Measurements from ENCODE around the gene ROMO1. TPM values are rescaled to one million over a fixed set of nuclear protein-coding genes. Genes with fewer than 3 reads are reported as not detected.

ROMO1 gene
- total and polyA plus RNA-seq, 2 of the 8 experiments (the other 6 are each of a cell fraction or from before 2014, with no cell fraction given), result 164 to 702 TPM

GRCh38 chr20:35739294-35740163, 40.3 kb downstream of the ROMO1 start:
- no peak for DNase-seq (ENCODE audit: low read depth in 1 of 2, low spot score in 2 of 2)
- TF ChIP-seq POLR2AphosphoS5 (IDR thresholded peaks at IDR 0.05; ENCODE audit: low read depth, low read length), result peak; percentile 68; the same call in 1 of the 2 replicates

More at GRCh38 chr20:35739294-35740163, 40.3 kb downstream of the ROMO1 start:
- 95% methylated on average over 7 of the region's 7 CpGs; no CpG with 5 or more reads in 1 of the 2 experiments for WGBS, 2 experiments (ENCODE audit: extremely low coverage in 1 of 2, insufficient coverage in 1 of 2, insufficient read length in 1 of 2, insufficient replicate concordance in 2 of 2, low coverage in 1 of 2, low lambda C conversion rate in 2 of 2, missing lambda C conversion rate in 1 of 2)
- no peaks in the 10 kb centered on the region for H3K79me1 ChIP-seq (ENCODE audit: low read depth, low read length)
- H2BK15ac ChIP-seq (ENCODE audit: low read length), result no peak overlapping the region
- H4K5ac ChIP-seq (ENCODE audit: insufficient read length, low read depth, low read length), result no peak overlapping the region
- peaks cover 22 to 63% (median 54%) of the 10 kb centered on the region in 4 experiments for H3K36me3 ChIP-seq (ENCODE audit: control insufficient read depth in 2 of 4, insufficient read depth in 4 of 4, low read length in 3 of 4)
- FAIRE-seq, result no peak
- H2BK12ac ChIP-seq (ENCODE audit: low read depth, low read length), result no peak overlapping the region
- H4K20me1 ChIP-seq (replicated peaks in 1 of 2; ENCODE audit: control insufficient read depth in 1 of 2, insufficient read depth in 2 of 2, low read length in 2 of 2), result peaks cover 19% of the 10 kb centered on the region in 2 experiments
- H3K56ac ChIP-seq (replicated peaks; ENCODE audit: insufficient read length, low read depth, low read length), result no peak overlapping the region
- no peak overlapping the region for H2BK120ac ChIP-seq (replicated peaks; ENCODE audit: low read depth, low read length)
- H3K14ac ChIP-seq (ENCODE audit: insufficient read length), result no peak overlapping the region
- H4K91ac ChIP-seq (replicated peaks; ENCODE audit: insufficient read length, low read length), result no peak overlapping the region
- H2AK5ac ChIP-seq (ENCODE audit: low read depth, low read length), result no peak overlapping the region
- ChIA-PET POLR2A (ENCODE audit: partially characterized antibody) (interaction anchor here (0.6 to 45.3 kb wide), 22 partner anchors 9 to 215 kb away, joined by 3 to 2341 read pairs (median 4); partner anchors contain the start of genes CPNE1, ERGIC3, NFS1 and PHF20), CTCF (ENCODE audit: partially characterized antibody) (interaction anchor here (0.5 to 1.4 kb wide), 4 partner anchors 11 to 199 kb away, joined by 3 to 8 read pairs (median 4); no protein-coding TSS in a partner anchor)
- peak overlapping the region in 1 of 4 experiments; percentile 85; a peak in 4 of 8 replicates for H3K4me3 ChIP-seq (ENCODE audit: extremely low read depth in 1 of 4, insufficient read depth in 2 of 4, low read depth in 3 of 4, low read length in 4 of 4)
- no peak overlapping the region for H3K23ac ChIP-seq (ENCODE audit: insufficient read length)
- no peak overlapping the region for H2BK5ac ChIP-seq (ENCODE audit: low read depth, low read length)
- peaks cover 32 to 78% of the 10 kb centered on the region in 2 experiments for H3K79me2 ChIP-seq (ENCODE audit: control insufficient read depth in 1 of 2, insufficient read depth in 2 of 2, low read length in 2 of 2)
- H4K8ac ChIP-seq (ENCODE audit: extremely low read depth, insufficient read depth, low read length), result peak overlapping the region; percentile 63; the same call in 1 of the 2 replicates
- no peaks in the 10 kb centered on the region for H3K9me3 ChIP-seq (ENCODE audit: insufficient read depth in 2 of 2, low read depth in 1 of 2, low read length in 1 of 2)
- H3K27ac ChIP-seq (ENCODE audit: low read depth, low read length), result no peak overlapping the region
- H3K18ac ChIP-seq (ENCODE audit: extremely low read depth, low read length), result no peak overlapping the region
- H3K9ac ChIP-seq (replicated peaks in 1 of 4; ENCODE audit: extremely low read depth in 1 of 4, low read depth in 3 of 4, low read length in 3 of 4), result no peak overlapping the region
- no peak overlapping the region for H2BK20ac ChIP-seq (ENCODE audit: low read length)
- 0 out of 2 replicates have a peak, but pooled peaks cover 4% of the 10 kb centered on the region for H3K23me2 ChIP-seq (ENCODE audit: low read depth, low read length)
- peak overlapping the region; percentile 32 to 63; a peak in 3 of 4 replicates for H3K4me2 ChIP-seq (ENCODE audit: insufficient read depth in 1 of 2, low read depth in 2 of 2, low read length in 2 of 2)
- no peak overlapping the region for H2AFZ ChIP-seq (ENCODE audit: low read length)
- no peak overlapping the region for H3K4ac ChIP-seq (replicated peaks; ENCODE audit: insufficient read length, low read depth, low read length)
- H3K4me1 ChIP-seq (replicated peaks in 1 of 4; ENCODE audit: control insufficient read depth in 3 of 4, insufficient read depth in 4 of 4, low read length in 3 of 4), result peaks cover 0 to 4% (median 4%) of the 10 kb centered on the region in 4 experiments; a peak in 3 of 7 replicates
- H3K27me3 ChIP-seq (replicated peaks in 1 of 4; ENCODE audit: control insufficient read depth in 3 of 4, extremely low read depth in 1 of 4, insufficient read depth in 3 of 4, low read length in 3 of 4), result no peaks in the 10 kb centered on the region
